Neural progenitor cell (in vitro differentiated cells): ENCODE results near the gene PHACTR1.

Experiments
- EZH2phosphoT487 ChIP-seq: fragments of 200-600 bp; sonication (generic); IDR thresholded peaks from 2 replicates; pipeline ENCODE4 v1.6.1; 2017; ENCODE audit warnings: antibody characterized with exemption
- TF ChIP-seq, protein P1 (sequence below): fragments of 200-600 bp; sonication (generic); IDR thresholded peaks from 2 replicates; pipeline ENCODE4 v1.5.1; 2017; ENCODE audit warnings: antibody characterized with exemption, mild to moderate bottlenecking

DNA sequence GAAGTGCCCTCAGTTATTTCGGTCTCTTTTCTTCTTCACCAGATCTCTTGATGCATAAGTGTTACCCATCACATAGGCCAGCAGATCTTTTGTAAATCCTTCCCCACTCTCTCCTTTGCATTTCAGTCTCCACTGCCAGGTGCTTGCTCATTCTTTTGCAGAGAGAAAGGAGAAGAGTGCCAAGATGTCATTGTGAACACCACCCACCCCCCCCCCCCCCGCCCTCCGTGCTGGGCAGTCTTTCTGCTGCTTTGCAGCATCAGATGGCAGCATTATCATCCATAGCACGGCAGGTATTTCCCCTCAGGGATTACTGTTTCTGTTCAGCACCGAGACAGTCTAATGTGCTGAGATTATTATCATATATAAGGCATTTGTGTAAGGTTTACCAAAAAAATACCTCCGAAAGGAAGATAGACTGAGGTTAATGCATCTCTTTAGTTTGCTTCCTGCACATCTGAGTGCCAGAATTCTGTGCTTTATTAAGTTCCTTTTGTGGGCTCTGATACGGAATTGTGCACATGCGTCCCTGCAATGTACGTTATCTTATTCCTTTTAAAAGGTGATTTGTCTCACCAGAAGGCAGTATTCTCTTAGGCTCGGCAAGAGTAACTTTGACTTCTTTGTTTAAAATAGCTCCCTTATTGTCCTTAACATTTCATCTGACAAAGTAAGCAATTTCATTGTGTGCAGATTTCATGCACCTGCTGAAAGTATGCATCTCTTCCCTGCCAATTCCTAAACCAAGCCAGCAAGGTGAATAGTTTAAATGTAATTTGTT is 128.8 kb downstream of the PHACTR1 start:
- TF ChIP-seq, protein P1, sequence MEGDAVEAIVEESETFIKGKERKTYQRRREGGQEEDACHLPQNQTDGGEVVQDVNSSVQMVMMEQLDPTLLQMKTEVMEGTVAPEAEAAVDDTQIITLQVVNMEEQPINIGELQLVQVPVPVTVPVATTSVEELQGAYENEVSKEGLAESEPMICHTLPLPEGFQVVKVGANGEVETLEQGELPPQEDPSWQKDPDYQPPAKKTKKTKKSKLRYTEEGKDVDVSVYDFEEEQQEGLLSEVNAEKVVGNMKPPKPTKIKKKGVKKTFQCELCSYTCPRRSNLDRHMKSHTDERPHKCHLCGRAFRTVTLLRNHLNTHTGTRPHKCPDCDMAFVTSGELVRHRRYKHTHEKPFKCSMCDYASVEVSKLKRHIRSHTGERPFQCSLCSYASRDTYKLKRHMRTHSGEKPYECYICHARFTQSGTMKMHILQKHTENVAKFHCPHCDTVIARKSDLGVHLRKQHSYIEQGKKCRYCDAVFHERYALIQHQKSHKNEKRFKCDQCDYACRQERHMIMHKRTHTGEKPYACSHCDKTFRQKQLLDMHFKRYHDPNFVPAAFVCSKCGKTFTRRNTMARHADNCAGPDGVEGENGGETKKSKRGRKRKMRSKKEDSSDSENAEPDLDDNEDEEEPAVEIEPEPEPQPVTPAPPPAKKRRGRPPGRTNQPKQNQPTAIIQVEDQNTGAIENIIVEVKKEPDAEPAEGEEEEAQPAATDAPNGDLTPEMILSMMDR = no peak
- TF ChIP-seq EZH2phosphoT487 = no peak
